C1 segment of cervical spinal cord (tissue), 14 donors: ENCODE results near the gene MKI67.

Experiments
- DNase-seq, 14 donors: peaks; one replicate each; lab custom pipeline; 2025; lab: John Stamatoyannopoulos, UW

MKI67 gene

GRCh38 chr10:128084364-128084763 lies 41.9 kb downstream of the MKI67 start:
- DNase-seq = no peak

- no peak for DNase-seq
These were observed 42.9 kb downstream of the MKI67 start for GRCh38 chr10:128083191-128083895.

GRCh38 chr10:128081720-128082119 lies 44.5 kb downstream of the MKI67 start:
- no peak for DNase-seq

- DNase-seq = no peak
These were observed 45.0 kb downstream of the MKI67 start for GRCh38 chr10:128081222-128081621.

- no peak for DNase-seq
These were observed 45.6 kb downstream of the MKI67 start for GRCh38 chr10:128080641-128081040.

GRCh38 chr10:128080231-128080630 lies 46.0 kb downstream of the MKI67 start:
- DNase-seq = no peak

GRCh38 chr10:128078136-128078969 lies 47.9 kb downstream of the MKI67 start:
- DNase-seq = no peak

GRCh38 chr10:128077155-128077875 lies 48.9 kb downstream of the MKI67 start:
- no peak for DNase-seq

- no peak for DNase-seq
These were observed 51.6 kb downstream of the MKI67 start for GRCh38 chr10:128074589-128074988.

GRCh38 chr10:128073890-128074289 lies 52.3 kb downstream of the MKI67 start:
- DNase-seq = no peak

- DNase-seq = no peak
These were observed 53.1 kb downstream of the MKI67 start for GRCh38 chr10:128072941-128073645.

- DNase-seq = no peak
These were observed 54.2 kb downstream of the MKI67 start for GRCh38 chr10:128072046-128072445.

GRCh38 chr10:128071417-128071782 lies 54.8 kb downstream of the MKI67 start:
- no peak for DNase-seq

GRCh38 chr10:128070721-128071416 lies 55.4 kb downstream of the MKI67 start:
- DNase-seq = no peak

- no peak for DNase-seq
These were observed 56.1 kb downstream of the MKI67 start for GRCh38 chr10:128070161-128070560.

- DNase-seq = peak in 11 of 14 donors; percentile 17 to 76 (median 47)
These were observed 56.7 kb downstream of the MKI67 start for GRCh38 chr10:128069351-128070051.

GRCh38 chr10:128068398-128069285 lies 57.6 kb downstream of the MKI67 start:
- no peak for DNase-seq

GRCh38 chr10:128067691-128068397 lies 58.4 kb downstream of the MKI67 start:
- DNase-seq = no peak

GRCh38 chr10:128066870-128067382 lies 59.3 kb downstream of the MKI67 start:
- no peak for DNase-seq
